ENCODE results near the gene UBE2D3. TPM values are rescaled to one million over a fixed set of nuclear protein-coding genes. Genes with fewer than 3 reads are reported as not detected.

Gene UBE2D3
- polyA plus RNA-seq, 1 experiment, result 534 TPM

GRCh38 chr4:102799816-102800215 lies 27.5 kb downstream of the UBE2D3 start:
- no peaks in the 10 kb centered on the region for H3K27me3 ChIP-seq (ENCODE audit: control insufficient read depth, insufficient read depth, low read length)
- no peak overlapping the region for H3K27ac ChIP-seq (ENCODE audit: low read depth, low read length)
- ChIA-PET POLR2A (interaction anchor here (1.5 kb wide), 1 partner anchor 10 kb away, joined by 3 read pairs; no protein-coding TSS in a partner anchor), CTCF (no interaction called here)
- no peak for DNase-seq (ENCODE audit: low read depth, low spot score)
- no peak overlapping the region for H3K4me3 ChIP-seq (ENCODE audit: low read depth, low read length)
- no peaks in the 10 kb centered on the region for H3K9me3 ChIP-seq (ENCODE audit: control insufficient read depth, insufficient read depth, low read length)
- TF ChIP-seq CTCF (IDR thresholded peaks at IDR 0.05; ENCODE audit: low read depth, low read length), result no peak

GRCh38 chr4:102794999-102795398 lies 32.4 kb downstream of the UBE2D3 start:
- no peak overlapping the region for H3K27ac ChIP-seq (ENCODE audit: low read depth, low read length)
- no peaks in the 10 kb centered on the region for H3K27me3 ChIP-seq (ENCODE audit: control insufficient read depth, insufficient read depth, low read length)
- ChIA-PET CTCF (interaction anchor here (0.9 kb wide), 1 partner anchor 174 kb away, joined by 3 read pairs; no protein-coding TSS in a partner anchor), POLR2A (no interaction called here)
- no peak for DNase-seq (ENCODE audit: low read depth, low spot score)
- H3K4me3 ChIP-seq (ENCODE audit: low read depth, low read length), result no peak overlapping the region
- TF ChIP-seq CTCF (IDR thresholded peaks at IDR 0.05; ENCODE audit: low read depth, low read length), result no peak
- H3K9me3 ChIP-seq (ENCODE audit: control insufficient read depth, insufficient read depth, low read length), result no peaks in the 10 kb centered on the region

- CTCF ChIA-PET, result interaction anchor here (1.5 kb wide), 1 partner anchor 172 kb away, joined by 6 read pairs; no protein-coding TSS in a partner anchor
These were observed 34.9 kb downstream of the UBE2D3 start for GRCh38 chr4:102792361-102792936.

GRCh38 chr4:102791318-102791835 lies 36.0 kb downstream of the UBE2D3 start:
- H3K27me3 ChIP-seq (ENCODE audit: control insufficient read depth, insufficient read depth, low read length), result no peaks in the 10 kb centered on the region
- H3K9me3 ChIP-seq (ENCODE audit: control insufficient read depth, insufficient read depth, low read length), result 0 out of 2 replicates have a peak, but pooled peaks cover 2% of the 10 kb centered on the region
- no peak overlapping the region for H3K27ac ChIP-seq (ENCODE audit: low read depth, low read length)
- DNase-seq (ENCODE audit: low read depth, low spot score), result no peak
- POLR2A ChIA-PET, result no interaction called here
- H3K4me3 ChIP-seq (ENCODE audit: low read depth, low read length), result no peak overlapping the region
- CTCF ChIA-PET, result interaction anchor here (1.4 kb wide), 1 partner anchor 170 kb away, joined by 4 read pairs; no protein-coding TSS in a partner anchor
- no peak for TF ChIP-seq CTCF (IDR thresholded peaks at IDR 0.05; ENCODE audit: low read depth, low read length)

More at GRCh38 chr4:102792361-102792936, 34.9 kb downstream of the UBE2D3 start:
- TF ChIP-seq CTCF (IDR thresholded peaks at IDR 0.05; ENCODE audit: low read depth, low read length), result no peak
- no peaks in the 10 kb centered on the region for H3K27me3 ChIP-seq (ENCODE audit: control insufficient read depth, insufficient read depth, low read length)
- H3K9me3 ChIP-seq (ENCODE audit: control insufficient read depth, insufficient read depth, low read length), result no peaks in the 10 kb centered on the region
- POLR2A ChIA-PET, result interaction anchor here (1.0 kb wide), 1 partner anchor 35 kb away, joined by 3 read pairs; the partner anchor contains the start of gene UBE2D3
- no peak for DNase-seq (ENCODE audit: low read depth, low spot score)
- H3K4me3 ChIP-seq (ENCODE audit: low read depth, low read length), result no peak overlapping the region
- no peak overlapping the region for H3K27ac ChIP-seq (ENCODE audit: low read depth, low read length)

GRCh38 chr4:102789317-102789717 lies 38.0 kb downstream of the UBE2D3 start:
- Histone ChIP-seq H3K9me3 (ENCODE audit: control insufficient read depth, insufficient read depth, low read length) (0 out of 2 replicates have a peak, but pooled peaks cover 2% of the 10 kb centered on the region), H3K4me3 (ENCODE audit: low read depth, low read length) (no peak overlapping the region), H3K27ac (ENCODE audit: low read depth, low read length) (no peak overlapping the region), H3K27me3 (ENCODE audit: control insufficient read depth, insufficient read depth, low read length) (no peaks in the 10 kb centered on the region)
- ChIA-PET CTCF (interaction anchor here (0.5 to 1.1 kb wide), 2 partner anchors 148 to 263 kb away, joined by 3 to 4 read pairs; no protein-coding TSS in a partner anchor), POLR2A (interaction anchor here (1.0 to 1.4 kb wide), 3 partner anchors 29 to 38 kb away, joined by 3 to 5 read pairs (median 4); partner anchors contain the start of genes MANBA and UBE2D3)
- no peak for TF ChIP-seq CTCF (IDR thresholded peaks at IDR 0.05; ENCODE audit: low read depth, low read length)
- peak; percentile 65 for DNase-seq (ENCODE audit: low read depth, low spot score)

All from AG04450 (cell line).